GM19240 (cell line): ENCODE data around the gene C9orf85.
"Not testable (repeated sequence)": the region's sequence is repeated elsewhere in the genome, so short reads cannot be mapped to it uniquely, and the experiment has no call there.

Experiments used
- DNase-seq: peaks from one replicate; pipeline ENCODE4 v3.0.0; 2011; ENCODE audit warnings: low spot score; ENCODE audit not compliant: insufficient read length

The C9orf85 gene

GRCh38 chr9:71941998-71942567 is 30.6 kb downstream of the C9orf85 start:
- no peak for DNase-seq

- no peak for DNase-seq
Measured at GRCh38 chr9:71944754-71945375, 33.4 kb downstream of the C9orf85 start.

GRCh38 chr9:71954652-71955051 is 43.2 kb downstream of the C9orf85 start:
- not testable (repeated sequence) for DNase-seq

GRCh38 chr9:71955300-71955915 is 44.0 kb downstream of the C9orf85 start:
- no peak for DNase-seq

GRCh38 chr9:71962328-71962727 is 50.9 kb downstream of the C9orf85 start:
- DNase-seq: no peak

GRCh38 chr9:71963471-71963996 is 52.1 kb downstream of the C9orf85 start:
- not testable (repeated sequence) for DNase-seq

- no peak for DNase-seq
Measured at GRCh38 chr9:71965403-71965802, 54.0 kb downstream of the C9orf85 start.

GRCh38 chr9:71966601-71967000 is 55.2 kb downstream of the C9orf85 start:
- no peak for DNase-seq

GRCh38 chr9:71968541-71969090 is 57.2 kb downstream of the C9orf85 start:
- DNase-seq: no peak

- no peak for DNase-seq
Measured at GRCh38 chr9:71975833-71976232, 64.4 kb downstream of the C9orf85 start.

GRCh38 chr9:71977003-71977402 is 65.6 kb downstream of the C9orf85 start:
- no peak for DNase-seq

- DNase-seq: no peak
Measured at GRCh38 chr9:71980266-71981190, 69.1 kb downstream of the C9orf85 start.

- no peak for DNase-seq
Measured at GRCh38 chr9:71981944-71982343, 70.5 kb downstream of the C9orf85 start.

GRCh38 chr9:71984403-71984802 is 73.0 kb downstream of the C9orf85 start:
- DNase-seq: no peak

GRCh38 chr9:71984831-71985281 is 73.4 kb downstream of the C9orf85 start:
- DNase-seq: no peak

GRCh38 chr9:71985297-71985911 is 74.0 kb downstream of the C9orf85 start:
- DNase-seq: no peak

GRCh38 chr9:71986900-71987299 is 75.5 kb downstream of the C9orf85 start:
- DNase-seq: no peak

- DNase-seq: no peak
Measured at GRCh38 chr9:71987471-71988371, 76.3 kb downstream of the C9orf85 start.

GRCh38 chr9:71990466-71990865 is 79.0 kb downstream of the C9orf85 start:
- no peak for DNase-seq

GRCh38 chr9:72005451-72005850 is 94.0 kb downstream of the C9orf85 start:
- no peak for DNase-seq
